Activated T-helper 1 cell treated with anti-CD3 and anti-CD28 coated beads, Interleukin-12 subunit alpha, Interleukin-12 subunit beta, Interleukin-2, Interleukin-4 antibody, amounts not matched to agents 30 ng/mL and 10 ng/mL and 1 ng/mL, durations not matched to agents 14 hours and 24 hours and 36 hours (primary cell): Measurements from ENCODE around the gene SEC24D. TPM values are rescaled to one million over a fixed set of nuclear protein-coding genes. Genes with fewer than 3 reads are reported as not detected.

Experiments
- DNase-seq: peaks from one replicate; pipeline ENCODE4 v3.0.0; 2021; ENCODE audit warnings: low spot score
- H3K27ac Mint-ChIP-seq: one replicate; pipeline ENCODE4 v1.8.0; 2021; ENCODE audit warnings: mild to moderate bottlenecking, mixed read lengths
- H3K27me3 Mint-ChIP-seq: one replicate; pipeline ENCODE4 v1.8.0; 2022; ENCODE audit warnings: mild to moderate bottlenecking, moderate library complexity, mixed read lengths; ENCODE audit not compliant: insufficient read depth
- H3K36me3 Mint-ChIP-seq: one replicate; pipeline ENCODE4 v1.8.0; 2021; ENCODE audit warnings: low read depth, mixed read lengths
- H3K4me1 Mint-ChIP-seq: one replicate; pipeline ENCODE4 v1.8.0; 2021; ENCODE audit warnings: low read depth, mixed read lengths
- H3K4me3 Mint-ChIP-seq: one replicate; pipeline ENCODE4 v1.8.0; 2021; ENCODE audit warnings: mild to moderate bottlenecking, moderate library complexity, mixed read lengths
- H3K9me3 Mint-ChIP-seq: one replicate; pipeline ENCODE4 v1.8.0; 2021; ENCODE audit warnings: mixed read lengths
- intact Hi-C: fragments of 100-400 bp; cut with micrococcal nuclease; formaldehyde crosslinking; loops from one replicate; pipeline ENCODE4 v1.15.1; 2024
- total RNA-seq: library from RNA; stranded (reverse); gene quantifications from 2 replicates; pipeline ENCODE4 v1.2.3, GENCODE V29; 2022

SEC24D gene
- total RNA-seq, 1 donor from 2014 or later, result 50.0 TPM

GRCh38 chr4:118774321-118774720 lies 61.6 kb downstream of the SEC24D start:
- intact Hi-C loops, result loop anchor here (5.0 kb wide), 2 partner anchors 268 to 513 kb away; no protein-coding TSS in a partner anchor
- Mint-ChIP-seq H3K36me3 (peaks cover 5% of the 10 kb centered on the region), H3K27me3 (no peaks in the 10 kb centered on the region), H3K4me3 (no peak overlapping the region), H3K4me1 (no peaks in the 10 kb centered on the region), H3K9me3 (no peaks in the 10 kb centered on the region), H3K27ac (no peak overlapping the region)
- DNase-seq, result no peak

- Mint-ChIP-seq H3K27me3 (no peaks in the 10 kb centered on the region), H3K4me1 (no peaks in the 10 kb centered on the region), H3K36me3 (peaks cover 5% of the 10 kb centered on the region), H3K4me3 (no peak overlapping the region), H3K9me3 (no peaks in the 10 kb centered on the region), H3K27ac (no peak overlapping the region)
- intact Hi-C loops, result loop anchor here (5.0 kb wide), 2 partner anchors 269 to 514 kb away; no protein-coding TSS in a partner anchor
- no peak for DNase-seq
These were observed 62.5 kb downstream of the SEC24D start for GRCh38 chr4:118773429-118773792.

- peaks cover 7% of the 10 kb centered on the region for H3K36me3 Mint-ChIP-seq
- no peak overlapping the region for H3K27ac Mint-ChIP-seq
- no peaks in the 10 kb centered on the region for H3K27me3 Mint-ChIP-seq
- H3K4me1 Mint-ChIP-seq, result no peaks in the 10 kb centered on the region
- intact Hi-C loops, result loop anchor here (1.0 to 5.0 kb wide), 6 partner anchors 92 to 514 kb away; no protein-coding TSS in a partner anchor
- no peaks in the 10 kb centered on the region for H3K9me3 Mint-ChIP-seq
- no peak overlapping the region for H3K4me3 Mint-ChIP-seq
- DNase-seq, result no peak
These were observed 63.0 kb downstream of the SEC24D start for GRCh38 chr4:118772767-118773428.

- Mint-ChIP-seq H3K27me3 (no peaks in the 10 kb centered on the region), H3K4me3 (no peak overlapping the region), H3K4me1 (no peaks in the 10 kb centered on the region), H3K9me3 (no peaks in the 10 kb centered on the region), H3K36me3 (peaks cover 5% of the 10 kb centered on the region), H3K27ac (no peak overlapping the region)
- intact Hi-C loops, result loop anchor here (1.0 to 5.0 kb wide), 6 partner anchors 93 to 515 kb away; no protein-coding TSS in a partner anchor
- DNase-seq, result no peak
These were observed 63.7 kb downstream of the SEC24D start for GRCh38 chr4:118772081-118772766.

DNA sequence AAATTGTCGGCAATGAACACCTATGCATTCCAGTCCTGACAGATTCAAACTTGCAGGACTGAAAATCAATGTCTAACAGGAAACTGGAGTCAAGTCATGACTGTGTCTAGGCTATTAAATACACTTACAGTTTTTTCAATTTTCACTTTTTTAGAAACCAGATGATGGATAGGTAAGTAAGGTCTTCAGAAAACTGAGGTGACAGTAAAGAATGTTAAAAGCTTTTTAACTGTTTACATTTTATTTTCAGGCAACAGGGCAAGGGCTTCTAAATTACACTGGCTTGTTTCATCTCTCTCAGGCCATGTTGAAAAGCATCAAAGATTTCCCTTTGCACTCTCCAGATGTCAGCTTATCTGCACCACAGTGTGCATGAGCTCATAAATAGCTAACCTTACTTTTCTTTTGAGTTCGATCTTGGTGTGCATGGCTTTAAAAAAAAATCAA lies 65.2 kb downstream of the SEC24D start:
- H3K36me3 Mint-ChIP-seq, result peaks cover 14% of the 10 kb centered on the region
- intact Hi-C loops, result loop anchor here (5.0 kb wide), 2 partner anchors 272 to 517 kb away; no protein-coding TSS in a partner anchor
- DNase-seq, result no peak
- H3K27ac Mint-ChIP-seq, result no peak overlapping the region
- no peaks in the 10 kb centered on the region for H3K9me3 Mint-ChIP-seq
- no peaks in the 10 kb centered on the region for H3K4me1 Mint-ChIP-seq
- H3K27me3 Mint-ChIP-seq, result no peaks in the 10 kb centered on the region
- no peak overlapping the region for H3K4me3 Mint-ChIP-seq

DNA sequence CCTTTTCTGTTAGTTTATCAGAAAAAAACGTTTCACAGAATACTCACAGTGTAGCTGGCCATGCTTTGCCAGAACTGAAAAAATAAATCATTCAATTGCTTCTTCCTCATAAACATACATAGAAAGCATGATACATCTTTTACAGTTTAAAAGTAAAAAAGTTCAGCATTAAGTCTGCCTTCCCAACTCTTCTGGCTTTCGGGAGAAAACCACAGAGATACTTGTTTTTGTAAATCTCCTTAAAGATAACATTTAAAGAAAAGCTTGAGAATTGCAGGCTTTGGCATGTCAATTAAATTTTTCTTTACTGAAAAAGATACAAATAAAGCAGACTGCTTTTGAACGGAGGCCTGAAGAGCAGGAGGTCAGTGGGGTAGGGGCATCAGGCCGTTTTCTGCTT lies 66.8 kb downstream of the SEC24D start:
- H3K27me3 Mint-ChIP-seq, result no peaks in the 10 kb centered on the region
- no peak for DNase-seq
- no peaks in the 10 kb centered on the region for H3K9me3 Mint-ChIP-seq
- no peaks in the 10 kb centered on the region for H3K4me1 Mint-ChIP-seq
- H3K36me3 Mint-ChIP-seq, result peaks cover 18% of the 10 kb centered on the region
- H3K4me3 Mint-ChIP-seq, result no peak overlapping the region
- H3K27ac Mint-ChIP-seq, result no peak overlapping the region
- intact Hi-C loops, result no loop called here

DNA sequence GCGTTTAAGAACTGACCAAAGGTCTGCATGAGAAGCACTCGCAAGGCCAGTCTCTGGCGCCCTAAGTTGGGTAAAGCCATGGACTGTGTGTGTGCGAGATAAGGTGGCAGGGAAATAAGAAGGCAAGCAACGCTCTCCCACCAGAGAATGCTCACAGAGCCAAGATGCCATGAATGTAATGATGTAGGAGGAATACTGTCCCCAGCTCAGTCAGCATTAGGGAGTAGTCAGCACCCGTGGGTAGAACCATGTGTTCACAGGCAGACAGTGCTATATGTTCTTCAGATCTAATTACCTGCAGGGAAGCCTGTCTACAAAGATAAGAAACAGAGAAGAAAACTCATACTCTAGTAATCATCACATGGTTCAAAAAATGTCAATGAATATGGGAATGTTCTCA lies 68.8 kb downstream of the SEC24D start:
- no peaks in the 10 kb centered on the region for H3K27me3 Mint-ChIP-seq
- no peak for DNase-seq
- intact Hi-C loops, result no loop called here
- H3K9me3 Mint-ChIP-seq, result no peaks in the 10 kb centered on the region
- H3K36me3 Mint-ChIP-seq, result peaks cover 30% of the 10 kb centered on the region
- no peaks in the 10 kb centered on the region for H3K4me1 Mint-ChIP-seq
- H3K27ac Mint-ChIP-seq, result no peak overlapping the region
- H3K4me3 Mint-ChIP-seq, result no peak overlapping the region

DNA sequence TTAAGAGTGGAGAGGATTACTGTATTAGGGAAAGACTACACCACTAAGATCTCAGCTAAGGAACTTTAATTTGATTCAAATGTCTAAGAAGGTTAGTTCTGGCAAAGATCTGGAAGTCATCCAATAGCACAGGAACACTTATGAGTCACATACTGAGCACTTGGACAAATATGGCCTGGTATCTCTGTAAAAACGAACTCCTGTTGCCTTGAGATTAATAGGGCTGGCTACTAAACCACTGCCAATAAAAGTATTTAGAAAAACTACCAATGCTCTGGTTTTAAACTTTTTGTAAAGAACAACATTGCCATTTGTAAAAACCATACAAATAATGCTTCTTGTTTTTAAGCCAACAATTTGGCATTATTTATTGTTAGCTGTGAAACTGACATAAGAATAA lies 70.5 kb downstream of the SEC24D start:
- Mint-ChIP-seq H3K27ac (no peak overlapping the region), H3K27me3 (no peaks in the 10 kb centered on the region)
- DNase-seq, result no peak

DNA sequence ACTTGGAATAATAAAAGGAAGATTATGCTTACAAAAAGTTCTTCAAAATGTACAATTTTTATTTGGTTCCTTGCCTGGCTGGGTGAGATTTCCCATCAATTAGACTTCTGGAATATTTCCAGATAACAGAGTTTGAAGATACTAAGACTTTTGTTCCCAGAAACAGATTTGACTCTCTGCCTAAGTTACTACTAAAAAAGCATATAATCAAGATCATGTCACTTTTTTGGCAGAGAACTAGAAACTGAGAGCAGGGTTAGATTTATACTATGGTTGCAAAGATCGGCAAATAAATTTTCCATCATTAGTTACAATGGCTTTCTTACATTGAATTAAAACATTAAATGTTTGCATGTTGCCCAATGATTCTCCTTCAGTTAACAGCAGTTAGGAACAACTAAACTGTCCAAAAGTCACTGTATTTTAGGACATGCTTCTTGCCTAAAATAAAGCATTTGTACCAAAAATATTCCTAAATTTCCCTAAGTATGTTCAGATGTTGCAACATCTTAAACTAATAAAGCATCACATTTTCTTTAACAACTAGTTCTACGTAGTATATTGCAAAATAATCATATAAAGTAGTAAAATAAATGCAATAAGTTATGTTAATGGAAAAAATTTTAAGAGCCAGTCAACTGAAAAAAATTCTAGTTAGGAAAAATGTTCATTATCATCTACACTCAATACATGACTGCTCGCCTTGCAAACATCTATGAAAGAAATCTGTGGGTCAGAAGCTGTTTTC lies 73.0 kb downstream of the SEC24D start:
- intact Hi-C loops, result no loop called here
- Mint-ChIP-seq H3K27ac (no peak overlapping the region), H3K9me3 (no peaks in the 10 kb centered on the region), H3K4me1 (peaks cover 15% of the 10 kb centered on the region), H3K27me3 (no peaks in the 10 kb centered on the region), H3K4me3 (no peak overlapping the region), H3K36me3 (peaks cover 43% of the 10 kb centered on the region)
- DNase-seq, result no peak

More for the DNA sequence above, 70.5 kb downstream of the SEC24D start:
- Mint-ChIP-seq H3K4me1 (peaks cover under 1% of the 10 kb centered on the region), H3K4me3 (no peak overlapping the region), H3K9me3 (no peaks in the 10 kb centered on the region), H3K36me3 (peaks cover 37% of the 10 kb centered on the region)
- intact Hi-C loops, result no loop called here

DNA sequence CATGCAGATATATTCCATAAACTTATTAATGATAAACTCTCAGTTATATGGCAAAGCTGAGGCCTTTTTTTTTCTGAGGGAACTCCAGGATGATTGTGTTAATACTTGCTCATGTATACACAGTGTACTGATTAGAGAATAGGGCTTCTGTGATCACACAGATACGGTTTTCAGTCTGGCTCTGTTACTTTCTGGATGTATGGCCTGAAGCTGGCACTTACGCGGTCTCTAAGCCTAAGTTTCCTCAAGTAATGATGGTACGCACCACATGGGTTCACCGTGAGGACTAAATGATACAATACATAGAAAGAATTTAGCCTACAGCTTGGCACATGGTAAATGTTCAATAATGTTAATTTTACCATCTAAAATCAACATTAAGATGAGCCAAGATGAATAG lies 73.8 kb downstream of the SEC24D start:
- H3K9me3 Mint-ChIP-seq, result no peaks in the 10 kb centered on the region
- DNase-seq, result no peak
- intact Hi-C loops, result no loop called here
- no peaks in the 10 kb centered on the region for H3K27me3 Mint-ChIP-seq
- no peak overlapping the region for H3K4me3 Mint-ChIP-seq
- peaks cover 15% of the 10 kb centered on the region for H3K4me1 Mint-ChIP-seq
- H3K36me3 Mint-ChIP-seq, result peaks cover 43% of the 10 kb centered on the region
- no peak overlapping the region for H3K27ac Mint-ChIP-seq

- H3K36me3 Mint-ChIP-seq, result peaks cover 40% of the 10 kb centered on the region
- H3K9me3 Mint-ChIP-seq, result no peaks in the 10 kb centered on the region
- H3K4me3 Mint-ChIP-seq, result no peak overlapping the region
- H3K4me1 Mint-ChIP-seq, result peaks cover 15% of the 10 kb centered on the region
- DNase-seq, result no peak
- H3K27ac Mint-ChIP-seq, result no peak overlapping the region
- intact Hi-C loops, result no loop called here
- H3K27me3 Mint-ChIP-seq, result no peaks in the 10 kb centered on the region
These were observed 74.4 kb downstream of the SEC24D start for GRCh38 chr4:118761397-118762016.

GRCh38 chr4:118760493-118760892 lies 75.4 kb downstream of the SEC24D start:
- Mint-ChIP-seq H3K4me1 (peaks cover 15% of the 10 kb centered on the region), H3K9me3 (no peaks in the 10 kb centered on the region), H3K4me3 (no peak overlapping the region), H3K27me3 (no peaks in the 10 kb centered on the region), H3K27ac (no peak overlapping the region), H3K36me3 (peaks cover 44% of the 10 kb centered on the region)
- DNase-seq, result no peak
- intact Hi-C loops, result no loop called here
